ENCODE data around the gene FRK.
"Not testable (repeated sequence)": the region's sequence is repeated elsewhere in the genome, so short reads cannot be mapped to it uniquely, and the experiment has no call there.

The FRK gene

GRCh38 chr6:115899730-115900282, 160.9 kb downstream of the FRK start:
- no peaks in the 10 kb centered on the region for H3K9me3 ChIP-seq (ENCODE audit: control insufficient read depth in 1 of 2, low read length in 2 of 2)

GRCh38 chr6:115898246-115898645, 162.4 kb downstream of the FRK start:
- Histone ChIP-seq H3K9ac (ENCODE audit: low read depth in 1 of 2, low read length in 2 of 2) (no peak overlapping the region), H3K4me1 (ENCODE audit: control insufficient read depth in 1 of 2, insufficient read depth in 2 of 2, low read length in 2 of 2) (no peaks in the 10 kb centered on the region), H3K36me3 (ENCODE audit: control insufficient read depth in 1 of 2, insufficient read depth in 2 of 2, low read length in 2 of 2) (no peaks in the 10 kb centered on the region), H3K4me3 (ENCODE audit: low read depth in 1 of 2, low read length in 2 of 2) (no peak overlapping the region), H3K9me3 (ENCODE audit: control insufficient read depth in 1 of 2, low read length in 2 of 2) (no peaks in the 10 kb centered on the region), H3K27ac (ENCODE audit: low read depth, low read length) (no peak overlapping the region), H3K27me3 (ENCODE audit: control insufficient read depth in 1 of 2, insufficient read depth in 2 of 2, low read length in 2 of 2) (no peaks in the 10 kb centered on the region)

More at GRCh38 chr6:115899730-115900282, 160.9 kb downstream of the FRK start:
- Histone ChIP-seq H3K27me3 (ENCODE audit: control insufficient read depth in 1 of 2, insufficient read depth in 2 of 2, low read length in 2 of 2) (no peaks in the 10 kb centered on the region), H3K4me3 (ENCODE audit: low read depth in 1 of 2, low read length in 2 of 2) (no peak overlapping the region), H3K4me1 (ENCODE audit: control insufficient read depth in 1 of 2, insufficient read depth in 2 of 2, low read length in 2 of 2) (no peaks in the 10 kb centered on the region), H3K36me3 (ENCODE audit: control insufficient read depth in 1 of 2, insufficient read depth in 2 of 2, low read length in 2 of 2) (no peaks in the 10 kb centered on the region), H3K9ac (ENCODE audit: low read depth in 1 of 2, low read length in 2 of 2) (no peak overlapping the region), H3K27ac (ENCODE audit: low read depth, low read length) (no peak overlapping the region)

GRCh38 chr6:115896538-115897129, 164.1 kb downstream of the FRK start:
- no peak overlapping the region for H3K4me3 ChIP-seq (ENCODE audit: low read depth in 1 of 2, low read length in 2 of 2)
- no peaks in the 10 kb centered on the region for H3K4me1 ChIP-seq (ENCODE audit: control insufficient read depth in 1 of 2, insufficient read depth in 2 of 2, low read length in 2 of 2)
- no peaks in the 10 kb centered on the region for H3K27me3 ChIP-seq (ENCODE audit: control insufficient read depth in 1 of 2, insufficient read depth in 2 of 2, low read length in 2 of 2)
- no peaks in the 10 kb centered on the region for H3K9me3 ChIP-seq (ENCODE audit: control insufficient read depth in 1 of 2, low read length in 2 of 2)
- no peak overlapping the region for H3K27ac ChIP-seq (ENCODE audit: low read depth, low read length)
- H3K36me3 ChIP-seq (ENCODE audit: control insufficient read depth in 1 of 2, insufficient read depth in 2 of 2, low read length in 2 of 2) = no peaks in the 10 kb centered on the region
- H3K9ac ChIP-seq (ENCODE audit: low read depth in 1 of 2, low read length in 2 of 2) = no peak overlapping the region

- Histone ChIP-seq H3K9ac (ENCODE audit: low read depth in 1 of 2, low read length in 2 of 2) (no peak overlapping the region), H3K27me3 (ENCODE audit: control insufficient read depth in 1 of 2, insufficient read depth in 2 of 2, low read length in 2 of 2) (no peaks in the 10 kb centered on the region), H3K4me3 (ENCODE audit: low read depth in 1 of 2, low read length in 2 of 2) (no peak overlapping the region), H3K9me3 (ENCODE audit: control insufficient read depth in 1 of 2, low read length in 2 of 2) (no peaks in the 10 kb centered on the region), H3K36me3 (ENCODE audit: control insufficient read depth in 1 of 2, insufficient read depth in 2 of 2, low read length in 2 of 2) (no peaks in the 10 kb centered on the region), H3K4me1 (ENCODE audit: control insufficient read depth in 1 of 2, insufficient read depth in 2 of 2, low read length in 2 of 2) (no peaks in the 10 kb centered on the region), H3K27ac (ENCODE audit: low read depth, low read length) (no peak overlapping the region)
These were observed 166.2 kb downstream of the FRK start for GRCh38 chr6:115894426-115894992.

GRCh38 chr6:115891750-115892149, 168.9 kb downstream of the FRK start:
- no peaks in the 10 kb centered on the region for H3K36me3 ChIP-seq (ENCODE audit: control insufficient read depth in 1 of 2, insufficient read depth in 2 of 2, low read length in 2 of 2)
- H3K9me3 ChIP-seq (ENCODE audit: control insufficient read depth in 1 of 2, low read length in 2 of 2) = no peaks in the 10 kb centered on the region
- H3K9ac ChIP-seq (ENCODE audit: low read depth in 1 of 2, low read length in 2 of 2) = no peak overlapping the region
- H3K4me3 ChIP-seq (ENCODE audit: low read depth in 1 of 2, low read length in 2 of 2) = no peak overlapping the region
- H3K27ac ChIP-seq (ENCODE audit: low read depth, low read length) = no peak overlapping the region
- H3K27me3 ChIP-seq (ENCODE audit: control insufficient read depth in 1 of 2, insufficient read depth in 2 of 2, low read length in 2 of 2) = no peaks in the 10 kb centered on the region
- H3K4me1 ChIP-seq (ENCODE audit: control insufficient read depth in 1 of 2, insufficient read depth in 2 of 2, low read length in 2 of 2) = no peaks in the 10 kb centered on the region

- Histone ChIP-seq H3K9me3 (ENCODE audit: control insufficient read depth in 1 of 2, low read length in 2 of 2) (no peaks in the 10 kb centered on the region), H3K36me3 (ENCODE audit: control insufficient read depth in 1 of 2, insufficient read depth in 2 of 2, low read length in 2 of 2) (no peaks in the 10 kb centered on the region), H3K9ac (ENCODE audit: low read depth in 1 of 2, low read length in 2 of 2) (no peak overlapping the region), H3K4me1 (ENCODE audit: control insufficient read depth in 1 of 2, insufficient read depth in 2 of 2, low read length in 2 of 2) (no peaks in the 10 kb centered on the region), H3K27ac (ENCODE audit: low read depth, low read length) (no peak overlapping the region), H3K27me3 (ENCODE audit: control insufficient read depth in 1 of 2, insufficient read depth in 2 of 2, low read length in 2 of 2) (no peaks in the 10 kb centered on the region), H3K4me3 (ENCODE audit: low read depth in 1 of 2, low read length in 2 of 2) (no peak overlapping the region)
These were observed 169.5 kb downstream of the FRK start for GRCh38 chr6:115891111-115891669.

GRCh38 chr6:115890238-115890637, 170.5 kb downstream of the FRK start:
- Histone ChIP-seq H3K9ac (ENCODE audit: low read depth in 1 of 2, low read length in 2 of 2) (no peak overlapping the region), H3K36me3 (ENCODE audit: control insufficient read depth in 1 of 2, insufficient read depth in 2 of 2, low read length in 2 of 2) (no peaks in the 10 kb centered on the region), H3K27me3 (ENCODE audit: control insufficient read depth in 1 of 2, insufficient read depth in 2 of 2, low read length in 2 of 2) (no peaks in the 10 kb centered on the region), H3K4me1 (ENCODE audit: control insufficient read depth in 1 of 2, insufficient read depth in 2 of 2, low read length in 2 of 2) (no peaks in the 10 kb centered on the region), H3K27ac (ENCODE audit: low read depth, low read length) (no peak overlapping the region), H3K4me3 (ENCODE audit: low read depth in 1 of 2, low read length in 2 of 2) (no peak overlapping the region), H3K9me3 (ENCODE audit: control insufficient read depth in 1 of 2, low read length in 2 of 2) (no peaks in the 10 kb centered on the region)

GRCh38 chr6:115888687-115889470, 171.8 kb downstream of the FRK start:
- not testable (repeated sequence) for H3K9me3 ChIP-seq (ENCODE audit: control insufficient read depth in 1 of 2, low read length in 2 of 2); H3K27ac ChIP-seq (ENCODE audit: low read depth, low read length); H3K27me3 ChIP-seq (ENCODE audit: control insufficient read depth in 1 of 2, insufficient read depth in 2 of 2, low read length in 2 of 2); H3K9ac ChIP-seq (ENCODE audit: low read depth in 1 of 2, low read length in 2 of 2); H3K4me1 ChIP-seq (ENCODE audit: control insufficient read depth in 1 of 2, insufficient read depth in 2 of 2, low read length in 2 of 2); H3K4me3 ChIP-seq (ENCODE audit: low read depth in 1 of 2, low read length in 2 of 2); H3K36me3 ChIP-seq (ENCODE audit: control insufficient read depth in 1 of 2, insufficient read depth in 2 of 2, low read length in 2 of 2)

GRCh38 chr6:115887891-115888290, 172.8 kb downstream of the FRK start:
- Histone ChIP-seq H3K27ac (ENCODE audit: low read depth, low read length) (no peak overlapping the region), H3K36me3 (ENCODE audit: control insufficient read depth in 1 of 2, insufficient read depth in 2 of 2, low read length in 2 of 2) (no peaks in the 10 kb centered on the region), H3K4me3 (ENCODE audit: low read depth in 1 of 2, low read length in 2 of 2) (no peak overlapping the region), H3K4me1 (ENCODE audit: control insufficient read depth in 1 of 2, insufficient read depth in 2 of 2, low read length in 2 of 2) (no peaks in the 10 kb centered on the region), H3K27me3 (ENCODE audit: control insufficient read depth in 1 of 2, insufficient read depth in 2 of 2, low read length in 2 of 2) (no peaks in the 10 kb centered on the region), H3K9ac (ENCODE audit: low read depth in 1 of 2, low read length in 2 of 2) (no peak overlapping the region), H3K9me3 (ENCODE audit: control insufficient read depth in 1 of 2, low read length in 2 of 2) (no peaks in the 10 kb centered on the region)
